Measurements from ENCODE around the gene ABTB2. TPM values are rescaled to one million over a fixed set of nuclear protein-coding genes. Genes with fewer than 3 reads are reported as not detected.
"Not testable (repeated sequence)": the region's sequence is repeated elsewhere in the genome, so short reads cannot be mapped to it uniquely, and the experiment has no call there.

Gene ABTB2
- polyA plus RNA-seq, 12 donors: 2.8 to 9.7 (median 5.8) TPM; not detected in 1

GRCh38 chr11:34239465-34240149, 118.2 kb downstream of the ABTB2 start:
- no peak for DNase-seq

- no peak for DNase-seq
Measured at GRCh38 chr11:34238966-34239365, 118.8 kb downstream of the ABTB2 start.

GRCh38 chr11:34238533-34238932, 119.3 kb downstream of the ABTB2 start:
- no peak for DNase-seq

- no peak for DNase-seq
Measured at GRCh38 chr11:34236572-34236971, 121.2 kb downstream of the ABTB2 start.

GRCh38 chr11:34235591-34236071, 122.2 kb downstream of the ABTB2 start:
- DNase-seq: no peak

GRCh38 chr11:34235189-34235588, 122.6 kb downstream of the ABTB2 start:
- no peak for DNase-seq

- no peak for DNase-seq
Measured at GRCh38 chr11:34234086-34234740, 123.6 kb downstream of the ABTB2 start.

GRCh38 chr11:34233215-34233614, 124.6 kb downstream of the ABTB2 start:
- no peak for DNase-seq

- no peak for DNase-seq
Measured at GRCh38 chr11:34232807-34233206, 125.0 kb downstream of the ABTB2 start.

GRCh38 chr11:34226210-34226609, 131.6 kb downstream of the ABTB2 start:
- DNase-seq: no peak

- no peak for DNase-seq
Measured at GRCh38 chr11:34225091-34225490, 132.7 kb downstream of the ABTB2 start.

GRCh38 chr11:34224434-34224966, 133.3 kb downstream of the ABTB2 start:
- DNase-seq: no peak

GRCh38 chr11:34223907-34224306, 133.9 kb downstream of the ABTB2 start:
- no peak for DNase-seq

- peak; percentile 50 for DNase-seq
Measured at GRCh38 chr11:34223021-34223813, 134.6 kb downstream of the ABTB2 start.

- DNase-seq: no peak
Measured at GRCh38 chr11:34222030-34222429, 135.8 kb downstream of the ABTB2 start.

GRCh38 chr11:34219941-34220370, 137.9 kb downstream of the ABTB2 start:
- DNase-seq: no peak

- DNase-seq: no peak
Measured at GRCh38 chr11:34219279-34219678, 138.5 kb downstream of the ABTB2 start.

GRCh38 chr11:34218756-34219155, 139.1 kb downstream of the ABTB2 start:
- not testable (repeated sequence) for DNase-seq

GRCh38 chr11:34218067-34218466, 139.7 kb downstream of the ABTB2 start:
- no peak for DNase-seq

- DNase-seq: no peak
Measured at GRCh38 chr11:34216706-34217105, 141.1 kb downstream of the ABTB2 start.

GRCh38 chr11:34215806-34216453, 141.9 kb downstream of the ABTB2 start:
- no peak for DNase-seq
